Measurements from ENCODE around the gene RAP1GAP. TPM values are rescaled to one million over a fixed set of nuclear protein-coding genes. Genes with fewer than 3 reads are reported as not detected.
"Not testable (repeated sequence)": the region's sequence is repeated elsewhere in the genome, so short reads cannot be mapped to it uniquely, and the experiment has no call there.

The RAP1GAP gene
- total RNA-seq, 2 donors from 2014 or later: 0.45 to 6.0 TPM

- H3K4me1 Mint-ChIP-seq: peaks cover 4% of the 10 kb centered on the region
- H3K27me3 Mint-ChIP-seq: peaks cover 8% of the 10 kb centered on the region
- H3K9me3 Mint-ChIP-seq: no peaks in the 10 kb centered on the region
- H3K4me3 Mint-ChIP-seq: no peak overlapping the region
- H3K27ac Mint-ChIP-seq: no peak overlapping the region
- no peaks in the 10 kb centered on the region for H3K36me3 Mint-ChIP-seq (ENCODE audit: low read depth)
- no peak for ATAC-seq (replicated peaks)
Measured at GRCh38 chr1:21634806-21635535, 34.2 kb downstream of the RAP1GAP start.

- no peak for ATAC-seq (replicated peaks)
- Mint-ChIP-seq H3K4me3 (no peak overlapping the region), H3K4me1 (peaks cover 4% of the 10 kb centered on the region), H3K27me3 (peaks cover 12% of the 10 kb centered on the region), H3K27ac (no peak overlapping the region), H3K36me3 (ENCODE audit: low read depth) (no peaks in the 10 kb centered on the region), H3K9me3 (no peaks in the 10 kb centered on the region)
Measured at GRCh38 chr1:21633992-21634805, 35.0 kb downstream of the RAP1GAP start.

GRCh38 chr1:21633141-21633755, 35.9 kb downstream of the RAP1GAP start:
- Mint-ChIP-seq H3K4me1 (no peaks in the 10 kb centered on the region), H3K9me3 (no peaks in the 10 kb centered on the region), H3K4me3 (no peak overlapping the region), H3K36me3 (ENCODE audit: low read depth) (no peaks in the 10 kb centered on the region), H3K27me3 (peaks cover 12% of the 10 kb centered on the region), H3K27ac (no peak overlapping the region)
- ATAC-seq (replicated peaks): no peak

DNA sequence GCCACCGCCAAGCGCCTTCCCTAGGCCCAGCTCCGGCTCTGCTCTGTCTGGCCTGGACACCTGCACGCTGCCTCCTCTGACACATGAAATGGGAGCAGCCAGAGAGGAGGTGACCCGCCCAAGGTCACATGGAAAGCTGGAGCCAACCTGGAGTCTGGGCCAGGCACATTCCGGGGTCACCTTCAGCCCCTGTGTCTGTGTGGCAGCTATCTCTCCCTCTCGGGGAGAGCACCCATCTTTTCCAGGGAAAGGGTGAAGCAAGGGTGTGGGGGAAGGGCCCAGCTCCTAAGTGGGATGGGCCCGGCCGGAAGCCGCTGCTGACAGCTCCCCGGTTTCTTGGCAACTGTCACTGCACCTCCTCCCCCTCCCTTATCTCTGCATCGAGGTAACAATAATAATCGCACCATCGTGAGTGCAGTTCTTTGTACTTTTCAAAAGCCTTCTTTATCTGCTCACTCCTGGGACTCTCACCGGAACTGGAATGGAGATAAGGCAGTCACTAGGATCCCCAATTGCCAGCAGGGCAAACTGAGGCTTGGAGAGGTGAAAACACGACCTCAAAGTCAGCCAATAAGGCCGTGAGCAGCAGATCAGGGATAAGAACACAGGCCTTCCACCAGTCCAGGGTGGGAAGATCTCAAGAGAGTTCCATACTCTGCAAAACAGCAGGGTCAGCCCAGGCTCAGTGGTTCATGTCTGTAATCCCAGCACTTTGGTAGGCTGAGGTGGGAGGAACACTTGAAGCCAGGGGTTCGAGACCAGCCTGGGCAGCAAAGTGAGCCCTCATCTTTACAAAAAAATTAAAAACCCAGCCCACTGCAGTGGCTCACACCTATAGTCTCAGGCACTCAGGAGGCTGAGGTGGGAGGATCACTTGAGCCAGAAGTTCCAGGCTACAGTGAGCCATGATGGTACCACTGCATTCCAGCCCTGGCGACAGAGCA, 36.9 kb downstream of the RAP1GAP start:
- ATAC-seq (replicated peaks): no peak
- H3K9me3 Mint-ChIP-seq: no peaks in the 10 kb centered on the region
- H3K4me3 Mint-ChIP-seq: no peak overlapping the region
- no peak overlapping the region for H3K27ac Mint-ChIP-seq
- peaks cover 12% of the 10 kb centered on the region for H3K27me3 Mint-ChIP-seq
- H3K36me3 Mint-ChIP-seq (ENCODE audit: low read depth): no peaks in the 10 kb centered on the region
- H3K4me1 Mint-ChIP-seq: no peaks in the 10 kb centered on the region

DNA sequence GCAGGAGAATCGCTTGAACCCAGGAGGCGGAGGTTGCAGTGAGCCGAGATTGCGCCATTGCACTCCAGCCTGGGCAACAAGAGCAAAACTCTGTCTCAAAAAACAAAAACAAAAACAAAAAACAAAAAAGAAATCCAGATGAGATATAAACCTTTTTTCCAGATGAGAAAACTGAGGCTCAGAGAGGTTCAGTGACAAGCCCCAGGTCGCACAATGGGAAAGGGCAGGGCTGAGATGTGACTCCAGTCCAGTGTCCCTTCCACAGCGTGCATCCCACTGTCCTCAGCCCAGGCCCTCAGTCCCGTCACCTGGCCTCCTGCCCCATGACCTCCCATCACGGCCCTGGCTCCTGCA, 37.6 kb downstream of the RAP1GAP start:
- not testable (repeated sequence) for H3K4me3 Mint-ChIP-seq; H3K36me3 Mint-ChIP-seq (ENCODE audit: low read depth); ATAC-seq (replicated peaks); H3K4me1 Mint-ChIP-seq; H3K27ac Mint-ChIP-seq; H3K9me3 Mint-ChIP-seq
- H3K27me3 Mint-ChIP-seq: peaks cover 12% of the 10 kb centered on the region

GRCh38 chr1:21630571-21631343, 38.4 kb downstream of the RAP1GAP start:
- Mint-ChIP-seq H3K27ac (no peak overlapping the region), H3K4me3 (no peak overlapping the region), H3K9me3 (no peaks in the 10 kb centered on the region), H3K4me1 (no peaks in the 10 kb centered on the region), H3K36me3 (ENCODE audit: low read depth) (no peaks in the 10 kb centered on the region), H3K27me3 (peaks cover 12% of the 10 kb centered on the region)
- ATAC-seq (replicated peaks): no peak

GRCh38 chr1:21629971-21630370, 39.2 kb downstream of the RAP1GAP start:
- H3K9me3 Mint-ChIP-seq: no peaks in the 10 kb centered on the region
- H3K36me3 Mint-ChIP-seq (ENCODE audit: low read depth): no peaks in the 10 kb centered on the region
- H3K27me3 Mint-ChIP-seq: peaks cover 12% of the 10 kb centered on the region
- no peak for ATAC-seq (replicated peaks)
- H3K27ac Mint-ChIP-seq: no peak overlapping the region
- no peaks in the 10 kb centered on the region for H3K4me1 Mint-ChIP-seq
- no peak overlapping the region for H3K4me3 Mint-ChIP-seq

DNA sequence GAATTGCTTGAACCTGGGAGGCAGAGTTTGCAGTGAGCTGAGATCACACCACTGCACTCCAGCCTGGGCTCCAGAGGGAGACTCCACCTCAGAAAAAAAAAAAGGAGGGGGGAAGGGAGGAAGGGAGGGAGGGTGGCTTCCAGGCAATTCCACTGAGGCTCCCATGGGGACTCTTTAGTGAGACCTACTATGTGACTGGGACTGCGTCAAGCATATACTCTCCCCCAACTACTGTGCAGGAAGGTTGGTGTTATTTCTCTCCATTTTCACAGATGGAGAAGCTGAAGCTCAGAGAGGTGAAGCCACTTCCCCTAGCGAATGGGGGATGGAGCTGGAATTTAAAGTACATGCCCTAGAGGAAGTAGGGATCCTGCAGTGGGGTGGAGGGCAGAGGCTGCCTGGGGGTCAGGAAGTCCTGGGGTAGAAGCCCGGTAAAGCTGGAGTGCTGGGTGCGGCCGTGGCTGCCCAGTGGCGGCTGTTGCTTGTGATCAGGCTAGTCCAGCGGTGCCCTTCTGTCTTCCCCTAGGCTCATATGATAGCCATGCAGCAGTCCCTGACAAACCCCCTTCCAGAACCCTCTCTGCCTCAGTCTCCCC, 40.3 kb downstream of the RAP1GAP start:
- ATAC-seq (replicated peaks): no peak
- Mint-ChIP-seq H3K9me3 (no peaks in the 10 kb centered on the region), H3K27me3 (peaks cover 12% of the 10 kb centered on the region), H3K27ac (no peak overlapping the region), H3K4me1 (no peaks in the 10 kb centered on the region), H3K36me3 (ENCODE audit: low read depth) (no peaks in the 10 kb centered on the region), H3K4me3 (no peak overlapping the region)

GRCh38 chr1:21626921-21627339, 42.2 kb downstream of the RAP1GAP start:
- no peak overlapping the region for H3K27ac Mint-ChIP-seq
- no peak overlapping the region for H3K4me3 Mint-ChIP-seq
- no peaks in the 10 kb centered on the region for H3K9me3 Mint-ChIP-seq
- H3K27me3 Mint-ChIP-seq: peaks cover 12% of the 10 kb centered on the region
- H3K36me3 Mint-ChIP-seq (ENCODE audit: low read depth): no peaks in the 10 kb centered on the region
- no peaks in the 10 kb centered on the region for H3K4me1 Mint-ChIP-seq
- ATAC-seq (replicated peaks): no peak

DNA sequence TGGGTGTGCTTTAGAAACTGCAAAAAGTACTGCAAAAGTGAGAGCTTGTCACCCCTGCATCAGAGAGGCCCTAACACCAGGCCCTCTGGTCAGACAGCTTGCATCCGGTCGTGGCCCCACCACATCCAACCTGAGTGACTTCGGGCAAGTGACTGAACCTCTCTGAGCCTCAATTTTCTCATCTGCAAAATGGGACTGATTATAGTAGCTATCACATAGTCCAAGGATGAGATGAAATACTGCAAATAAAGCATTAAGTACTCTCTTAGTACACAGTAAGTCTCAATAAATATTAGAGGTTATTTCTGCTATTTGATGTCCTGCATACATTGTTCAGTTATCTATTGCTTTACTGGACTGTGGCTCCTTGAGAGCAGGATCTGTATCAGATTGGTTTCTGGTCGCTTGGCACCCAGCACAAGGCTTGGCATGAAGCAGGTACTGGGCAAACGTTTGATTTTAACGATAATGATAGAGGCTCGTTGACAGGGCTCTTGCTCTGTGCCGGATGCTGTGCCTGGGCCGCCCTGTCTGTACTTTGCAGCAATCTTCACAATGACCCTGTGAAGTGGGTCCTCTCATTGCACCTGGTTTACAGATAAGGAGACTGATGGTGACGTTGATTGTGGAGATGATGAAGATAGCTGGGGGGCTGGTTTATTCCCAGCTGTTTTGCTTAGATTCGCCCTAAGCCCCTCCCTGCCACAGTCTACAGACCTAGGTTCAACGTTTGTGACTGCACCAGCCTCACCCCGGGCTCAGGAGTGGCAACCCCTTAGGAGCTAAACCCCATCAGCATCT, 43.6 kb downstream of the RAP1GAP start:
- no peaks in the 10 kb centered on the region for H3K36me3 Mint-ChIP-seq (ENCODE audit: low read depth)
- no peak for ATAC-seq (replicated peaks)
- no peaks in the 10 kb centered on the region for H3K4me1 Mint-ChIP-seq
- H3K27ac Mint-ChIP-seq: no peak overlapping the region
- H3K4me3 Mint-ChIP-seq: no peak overlapping the region
- no peaks in the 10 kb centered on the region for H3K9me3 Mint-ChIP-seq
- H3K27me3 Mint-ChIP-seq: peaks cover 13% of the 10 kb centered on the region

DNA sequence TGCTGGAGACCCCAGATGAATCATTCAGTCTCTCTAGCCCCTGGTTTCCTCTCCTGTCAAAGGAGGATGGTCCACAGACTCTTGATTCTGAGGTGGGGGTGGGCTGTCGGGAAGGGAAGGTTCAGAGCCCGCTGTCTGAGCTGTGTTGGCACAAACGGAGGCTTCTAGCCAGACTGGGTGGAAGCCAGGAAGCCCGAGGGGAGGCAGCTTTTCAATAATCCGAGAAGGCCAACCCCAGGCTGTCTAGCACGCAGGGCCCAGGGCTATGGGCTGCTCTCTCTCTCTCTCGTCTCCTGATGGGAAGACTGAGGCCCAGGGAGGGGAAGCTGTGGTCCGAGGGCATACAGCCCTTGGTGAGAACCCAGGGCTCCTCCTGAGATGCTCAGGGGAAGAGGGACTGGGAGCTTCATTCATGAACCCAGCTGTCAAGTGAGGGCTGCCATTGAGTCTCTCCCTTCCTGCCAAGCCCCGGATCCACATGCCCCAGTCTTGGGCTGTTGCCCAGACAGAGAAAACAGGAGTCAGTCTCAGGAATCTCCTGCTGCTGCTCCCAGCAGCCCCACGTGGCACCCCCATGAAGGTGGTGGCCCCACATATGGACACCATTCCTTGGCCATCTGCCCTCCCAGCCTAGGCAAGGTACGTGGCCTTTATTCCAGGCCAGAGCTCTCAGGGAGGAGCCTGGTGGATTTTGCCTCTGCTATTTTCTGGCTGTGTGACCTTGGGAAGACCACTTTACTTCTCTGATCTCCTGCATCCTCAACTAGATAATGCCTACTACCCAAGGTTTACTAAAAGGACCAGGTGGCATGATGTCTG, 44.4 kb downstream of the RAP1GAP start:
- Mint-ChIP-seq H3K4me3 (no peak overlapping the region), H3K27ac (no peak overlapping the region), H3K36me3 (ENCODE audit: low read depth) (no peaks in the 10 kb centered on the region), H3K4me1 (no peaks in the 10 kb centered on the region), H3K9me3 (no peaks in the 10 kb centered on the region), H3K27me3 (peaks cover 12% of the 10 kb centered on the region)
- ATAC-seq (replicated peaks): no peak

DNA sequence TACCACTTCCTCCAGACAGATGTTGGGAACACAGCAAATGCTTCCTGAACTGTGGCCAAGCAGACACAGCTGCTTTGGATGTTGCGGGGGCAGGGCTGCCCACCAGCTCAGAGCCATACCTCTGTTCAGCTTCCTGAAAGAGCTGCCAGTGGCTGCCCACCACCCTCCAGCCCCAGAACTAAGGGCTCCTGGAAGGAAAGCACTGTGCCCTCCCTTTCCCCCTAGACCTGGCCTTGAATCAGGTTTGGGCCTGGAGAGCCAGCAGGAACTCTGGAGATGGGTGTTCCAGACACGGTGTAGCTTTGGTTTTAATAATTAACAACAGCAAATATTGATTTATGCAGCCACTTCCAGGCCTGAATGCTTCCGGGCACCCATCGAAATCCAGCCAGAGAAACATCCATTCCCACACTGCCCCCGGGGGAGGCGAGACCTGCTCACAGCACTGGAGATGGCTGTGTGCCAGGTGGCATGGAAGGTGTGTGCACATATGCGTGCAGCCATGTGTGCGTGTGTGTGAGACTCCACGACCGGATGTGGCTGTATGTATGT, 45.7 kb downstream of the RAP1GAP start:
- Mint-ChIP-seq H3K27me3 (peaks cover 11% of the 10 kb centered on the region), H3K4me1 (no peaks in the 10 kb centered on the region), H3K9me3 (no peaks in the 10 kb centered on the region), H3K36me3 (ENCODE audit: low read depth) (no peaks in the 10 kb centered on the region), H3K27ac (no peak overlapping the region), H3K4me3 (no peak overlapping the region)
- no peak for ATAC-seq (replicated peaks)

All from activated T-helper 17 cell treated with anti-CD3 and anti-CD28 coated beads, Interleukin-2, amount 50 U/mL, for 72 hours (primary cell).